Prostate gland (tissue), 2 donors: ENCODE data around the gene TET2. TPM values are rescaled to one million over a fixed set of nuclear protein-coding genes. Genes with fewer than 3 reads are reported as not detected.

ENCODE experiments used
- DNase-seq: peaks from one replicate; pipeline ENCODE4 v3.0.0-alpha.2; 2019; ENCODE audit warnings: low spot score
- H3K27ac ChIP-seq, 2 donors: fragments of 200-600 bp; sonication (generic); 2 replicates each; pipeline ENCODE4 v1.5.1; 2017 to 2019
- H3K27me3 ChIP-seq: fragments of 200-600 bp; sonication (generic); replicated peaks from 2 replicates; pipeline ENCODE4 v1.5.1; 2019; ENCODE audit not compliant: insufficient read depth
- H3K36me3 ChIP-seq, 2 donors: fragments of 200-600 bp; sonication (generic); 1 replicate in 1 of 2; 2 replicates in 1 of 2; pipeline versions ENCODE4 v1.5.1 to v1.8.1; 2017 to 2019
- H3K4me1 ChIP-seq: fragments of 200-600 bp; sonication (generic); replicated peaks from 2 replicates; pipeline ENCODE4 v1.5.1; 2019
- H3K4me3 ChIP-seq, 2 donors: fragments of 200-600 bp; sonication (generic); 2 replicates each; pipeline ENCODE4 v1.5.1; 2017 to 2019
- H3K9me3 ChIP-seq: fragments of 200-600 bp; sonication (generic); 2 replicates; pipeline ENCODE4 v1.5.1; 2017
- POLR2A ChIP-seq: fragments of 450-650 bp; IDR thresholded peaks from one replicate; pipeline ENCODE4 v1.6.1; 2016; ENCODE audit warnings: antibody characterized with exemption, mild to moderate bottlenecking
- POLR2AphosphoS5 ChIP-seq: sonication (generic); formaldehyde crosslinking; IDR thresholded peaks from one replicate; pipeline ENCODE4 v1.6.1; 2017; ENCODE audit warnings: antibody characterized with exemption
- WGBS: methylation state at CpG from one replicate; pipeline ENCODE4 v1.1.5; 2018; 5-methylcytosine and 5-hydroxymethylcytosine counted together
- intact Hi-C: fragments of 100-400 bp; cut with DNase I; formaldehyde crosslinking; loops from one replicate; pipeline ENCODE4 v1.14.2; 2022
- total RNA-seq, 2 donors: library from RNA; depleted of rRNA; stranded (reverse); fragments of >200 nt; gene quantifications; one replicate each; pipeline ENCODE4 v1.1.0, GENCODE V29; 2016
- TF ChIP-seq, protein P1 (sequence below), 4 experiments: fragments of 200-600 bp in 2 of 4; fragments of 450-650 bp in 2 of 4; sonication (generic) in 2 of 4; IDR thresholded peaks; 1 replicate in 3 of 4; 2 replicates in 1 of 4; pipeline ENCODE4 v1.5.1; 2016 to 2019; ENCODE audit warnings: antibody characterized with exemption in 4 of 4, mild to moderate bottlenecking in 2 of 4, moderate library complexity in 2 of 4

TET2 gene
- total RNA-seq, 2 donors from 2014 or later = 19.8 to 20.6 TPM

DNA sequence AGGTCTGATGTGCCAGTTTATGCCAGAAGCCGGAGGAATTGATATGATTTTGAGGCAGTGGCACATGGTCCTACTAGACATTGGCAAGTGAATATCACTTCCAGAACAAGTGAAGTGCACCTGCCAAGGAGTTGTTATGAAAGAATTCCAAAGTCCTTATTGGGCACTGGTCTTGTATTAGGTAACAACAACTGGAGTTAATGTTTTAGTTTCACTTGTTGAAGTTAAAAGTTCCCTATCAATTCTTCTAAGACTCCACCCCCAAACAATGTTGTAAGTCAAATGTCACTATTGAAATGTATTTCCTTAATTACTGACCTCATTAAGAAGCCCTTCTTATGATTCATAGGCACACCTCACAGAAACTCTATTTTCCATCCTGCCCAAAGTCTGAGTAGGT lies 3.1 kb downstream of the TET2 start:
- Histone ChIP-seq H3K9me3 (no peaks in the 10 kb centered on the region), H3K36me3 (no peaks in the 10 kb centered on the region), H3K4me1 (no peaks in the 10 kb centered on the region), H3K27ac (no peak overlapping the region), H3K4me3 (no peak overlapping the region), H3K27me3 (no peaks in the 10 kb centered on the region)
- no peak for TF ChIP-seq POLR2AphosphoS5
- TF ChIP-seq, protein P1, sequence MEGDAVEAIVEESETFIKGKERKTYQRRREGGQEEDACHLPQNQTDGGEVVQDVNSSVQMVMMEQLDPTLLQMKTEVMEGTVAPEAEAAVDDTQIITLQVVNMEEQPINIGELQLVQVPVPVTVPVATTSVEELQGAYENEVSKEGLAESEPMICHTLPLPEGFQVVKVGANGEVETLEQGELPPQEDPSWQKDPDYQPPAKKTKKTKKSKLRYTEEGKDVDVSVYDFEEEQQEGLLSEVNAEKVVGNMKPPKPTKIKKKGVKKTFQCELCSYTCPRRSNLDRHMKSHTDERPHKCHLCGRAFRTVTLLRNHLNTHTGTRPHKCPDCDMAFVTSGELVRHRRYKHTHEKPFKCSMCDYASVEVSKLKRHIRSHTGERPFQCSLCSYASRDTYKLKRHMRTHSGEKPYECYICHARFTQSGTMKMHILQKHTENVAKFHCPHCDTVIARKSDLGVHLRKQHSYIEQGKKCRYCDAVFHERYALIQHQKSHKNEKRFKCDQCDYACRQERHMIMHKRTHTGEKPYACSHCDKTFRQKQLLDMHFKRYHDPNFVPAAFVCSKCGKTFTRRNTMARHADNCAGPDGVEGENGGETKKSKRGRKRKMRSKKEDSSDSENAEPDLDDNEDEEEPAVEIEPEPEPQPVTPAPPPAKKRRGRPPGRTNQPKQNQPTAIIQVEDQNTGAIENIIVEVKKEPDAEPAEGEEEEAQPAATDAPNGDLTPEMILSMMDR (IDR thresholded peaks at IDR 0.05) = no peak
- no peak for TF ChIP-seq POLR2A
- DNase-seq = no peak
- intact Hi-C loops = loop anchor here (5.0 to 10.0 kb wide), 2 partner anchors 43 to 555 kb away; partner anchors contain the start of genes GSTCD and INTS12
- 88% methylated on average over 1 of the region's 1 CpG for WGBS

DNA sequence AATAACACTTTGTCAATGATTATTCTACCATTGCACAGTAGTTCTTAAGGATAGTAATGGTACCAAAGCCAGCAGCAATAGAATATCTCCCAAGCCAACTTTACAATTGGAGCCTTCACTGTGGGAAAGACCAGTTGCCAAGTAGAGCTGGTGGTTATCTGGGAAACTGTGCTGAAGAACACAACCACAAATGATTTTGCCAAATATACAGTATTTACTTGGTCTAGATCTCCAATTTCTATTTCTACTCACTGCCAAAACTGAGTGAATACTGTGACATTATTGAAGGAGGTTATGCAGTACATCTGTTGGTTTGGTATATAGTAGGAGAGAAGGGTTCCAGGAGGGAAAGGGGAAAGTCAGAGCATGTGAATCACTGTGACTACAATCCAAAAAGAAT lies 3.8 kb downstream of the TET2 start:
- H3K36me3 ChIP-seq = no peaks in the 10 kb centered on the region
- intact Hi-C loops = no loop called here
- no peak overlapping the region for H3K27ac ChIP-seq

DNA sequence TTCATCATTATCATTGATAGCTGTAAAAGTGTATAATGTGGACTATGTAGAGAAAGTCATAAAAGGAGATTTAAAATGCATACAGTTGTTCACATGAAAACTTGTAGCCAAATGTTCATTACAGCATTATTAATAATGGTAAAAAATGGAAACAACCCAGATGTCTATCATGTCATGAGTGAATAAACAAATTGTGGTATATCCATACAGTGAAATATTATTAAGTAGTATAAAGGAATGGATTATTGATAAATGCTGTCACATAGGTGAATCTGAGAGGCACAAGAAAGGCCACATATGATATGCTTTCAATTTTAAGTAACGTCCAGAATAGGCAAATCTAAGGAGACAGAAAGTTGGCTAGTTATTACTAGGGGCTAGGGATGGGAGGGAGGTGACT lies 7.1 kb downstream of the TET2 start:
- Histone ChIP-seq H3K27me3 (no peaks in the 10 kb centered on the region), H3K36me3 (no peaks in the 10 kb centered on the region), H3K9me3 (no peaks in the 10 kb centered on the region), H3K27ac (no peak overlapping the region), H3K4me1 (peaks cover 5% of the 10 kb centered on the region), H3K4me3 (no peak overlapping the region)
- TF ChIP-seq POLR2A = no peak
- WGBS = 89% methylated on average over 1 of the region's 1 CpG
- intact Hi-C loops = no loop called here
- DNase-seq = no peak

More for the DNA sequence above, 3.8 kb downstream of the TET2 start:
- no peaks in the 10 kb centered on the region for H3K4me1 ChIP-seq
- no peaks in the 10 kb centered on the region for H3K9me3 ChIP-seq
- DNase-seq = no peak
- TF ChIP-seq, protein P1 (IDR thresholded peaks at IDR 0.05) = no peak
- no peak for TF ChIP-seq POLR2A
- no peak for TF ChIP-seq POLR2AphosphoS5
- H3K27me3 ChIP-seq = no peaks in the 10 kb centered on the region
- no peak overlapping the region for H3K4me3 ChIP-seq

DNA sequence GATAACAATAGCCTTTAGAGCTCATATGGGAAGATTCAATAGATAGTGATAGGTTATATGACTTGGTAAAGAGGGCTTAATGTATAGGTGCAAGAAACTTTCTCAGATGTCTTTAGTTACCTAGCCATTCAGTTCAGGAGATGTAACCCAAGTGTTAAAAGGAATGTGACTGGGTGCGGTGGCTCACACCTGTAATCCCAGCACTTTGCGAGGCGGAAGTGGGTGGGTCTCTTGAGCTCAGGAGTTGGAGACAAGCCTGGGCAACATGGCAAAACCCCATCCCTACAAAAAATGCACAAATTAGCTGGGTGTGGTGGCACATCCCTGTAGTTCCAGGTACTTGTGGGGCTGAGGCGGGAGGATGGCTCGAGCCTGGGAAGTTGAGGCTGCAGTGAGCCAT lies 7.9 kb downstream of the TET2 start:
- no peaks in the 10 kb centered on the region for H3K9me3 ChIP-seq
- intact Hi-C loops = no loop called here
- no peaks in the 10 kb centered on the region for H3K27me3 ChIP-seq
- no peak overlapping the region for H3K4me3 ChIP-seq
- H3K27ac ChIP-seq = no peak overlapping the region
- H3K36me3 ChIP-seq = no peaks in the 10 kb centered on the region
- DNase-seq = no peak
- peaks cover 5% of the 10 kb centered on the region for H3K4me1 ChIP-seq
- 91% methylated on average over 5 of the region's 5 CpGs for WGBS
- TF ChIP-seq POLR2A (no peak), POLR2AphosphoS5 (no peak)
- TF ChIP-seq, protein P1 (IDR thresholded peaks at IDR 0.05) = no peak

DNA sequence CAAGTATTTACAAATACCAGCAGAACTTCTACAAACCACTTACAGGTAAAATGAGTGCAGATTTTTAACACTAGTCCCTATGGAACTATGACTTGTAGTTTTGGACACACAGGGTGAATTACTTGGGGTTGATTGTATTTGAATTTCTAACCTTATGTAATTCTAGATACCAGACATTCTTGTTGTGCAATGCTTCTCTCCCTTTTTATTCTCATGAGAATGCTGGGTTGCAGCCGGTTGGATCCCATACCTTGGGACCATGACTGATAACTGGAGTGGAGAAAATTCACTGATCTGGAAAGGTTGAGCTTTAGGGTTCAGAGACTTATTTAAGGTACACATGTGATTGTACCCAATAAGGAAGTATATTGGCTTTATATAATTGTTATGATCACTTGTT lies 8.8 kb downstream of the TET2 start:
- intact Hi-C loops = no loop called here
- Histone ChIP-seq H3K9me3 (no peaks in the 10 kb centered on the region), H3K4me3 (no peak overlapping the region), H3K4me1 (peaks cover 5% of the 10 kb centered on the region), H3K27me3 (no peaks in the 10 kb centered on the region), H3K36me3 (no peaks in the 10 kb centered on the region), H3K27ac (no peak overlapping the region)
- WGBS = 90% methylated on average over 1 of the region's 1 CpG
- no peak for DNase-seq
- TF ChIP-seq POLR2A = no peak
- TF ChIP-seq, protein P1 (IDR thresholded peaks at IDR 0.05) = no peak
- no peak for TF ChIP-seq POLR2AphosphoS5
